ENCODE data around the gene TRMT10B.

Gene TRMT10B

GRCh38 chr9:37753489-37754190 is at the start of gene TRMT10B:
TSS of gene TRMT10B (plus strand) at chr9:37753805. CDS start at chr9:37761932, 8,127 bp downstream.
- H3K4me3 ChIP-seq (ENCODE audit: low read depth, low read length), result peak within 1 kb of the TSS; percentile 80
- H3K27ac ChIP-seq, result peak within 1 kb of the TSS; percentile 65
- H3K36me3 ChIP-seq (replicated peaks), result no peaks in the 10 kb centered on the region
- H3K27me3 ChIP-seq (replicated peaks), result no peaks in the 10 kb centered on the region
- in situ Hi-C loops (cut with HindIII; ENCODE audit: low pct_ligation_motif_present, low sequenced_read_pairs), result no loop called here
- DNase-seq, result peak; percentile 54
- peak; percentile 22 for TF ChIP-seq CTCF (IDR thresholded peaks at IDR 0.05; ENCODE audit: low read depth, low read length, missing control alignments)

GRCh38 chr9:37705787-37706186 is 47.8 kb upstream of the TRMT10B start:
- in situ Hi-C loops (cut with HindIII; ENCODE audit: low pct_ligation_motif_present, low sequenced_read_pairs), result no loop called here
- DNase-seq, result no peak
- Histone ChIP-seq H3K27me3 (replicated peaks) (no peaks in the 10 kb centered on the region), H3K27ac (no peak overlapping the region), H3K4me3 (ENCODE audit: low read depth, low read length) (no peak overlapping the region), H3K36me3 (replicated peaks) (no peaks in the 10 kb centered on the region)
- TF ChIP-seq CTCF (IDR thresholded peaks at IDR 0.05; ENCODE audit: low read depth, low read length, missing control alignments), result no peak

- H3K36me3 ChIP-seq (replicated peaks), result no peaks in the 10 kb centered on the region
- no peaks in the 10 kb centered on the region for H3K27me3 ChIP-seq (replicated peaks)
- no peak for DNase-seq
- H3K4me3 ChIP-seq (ENCODE audit: low read depth, low read length), result no peak overlapping the region
- in situ Hi-C loops (cut with HindIII; ENCODE audit: low pct_ligation_motif_present, low sequenced_read_pairs), result no loop called here
- H3K27ac ChIP-seq, result no peak overlapping the region
- TF ChIP-seq CTCF (IDR thresholded peaks at IDR 0.05; ENCODE audit: low read depth, low read length, missing control alignments), result no peak
Observed at GRCh38 chr9:37706290-37706689, 47.3 kb upstream of the TRMT10B start.

- in situ Hi-C loops (cut with HindIII; ENCODE audit: low pct_ligation_motif_present, low sequenced_read_pairs), result no loop called here
Observed at GRCh38 chr9:37707748-37708147, 45.9 kb upstream of the TRMT10B start.

GRCh38 chr9:37710046-37710445 is 43.6 kb upstream of the TRMT10B start:
- H3K27ac ChIP-seq, result no peak overlapping the region
- no peak overlapping the region for H3K4me3 ChIP-seq (ENCODE audit: low read depth, low read length)
- no peaks in the 10 kb centered on the region for H3K36me3 ChIP-seq (replicated peaks)
- TF ChIP-seq CTCF (IDR thresholded peaks at IDR 0.05; ENCODE audit: low read depth, low read length, missing control alignments), result no peak
- in situ Hi-C loops (cut with HindIII; ENCODE audit: low pct_ligation_motif_present, low sequenced_read_pairs), result no loop called here
- H3K27me3 ChIP-seq (replicated peaks), result no peaks in the 10 kb centered on the region
- no peak for DNase-seq

More at GRCh38 chr9:37707748-37708147, 45.9 kb upstream of the TRMT10B start:
- TF ChIP-seq CTCF (IDR thresholded peaks at IDR 0.05; ENCODE audit: low read depth, low read length, missing control alignments), result no peak
- no peak for DNase-seq
- no peak overlapping the region for H3K4me3 ChIP-seq (ENCODE audit: low read depth, low read length)
- no peaks in the 10 kb centered on the region for H3K36me3 ChIP-seq (replicated peaks)
- H3K27me3 ChIP-seq (replicated peaks), result no peaks in the 10 kb centered on the region
- no peak overlapping the region for H3K27ac ChIP-seq

- Histone ChIP-seq H3K36me3 (replicated peaks) (no peaks in the 10 kb centered on the region), H3K4me3 (ENCODE audit: low read depth, low read length) (no peak overlapping the region), H3K27me3 (replicated peaks) (no peaks in the 10 kb centered on the region), H3K27ac (no peak overlapping the region)
- in situ Hi-C loops (cut with HindIII; ENCODE audit: low pct_ligation_motif_present, low sequenced_read_pairs), result no loop called here
- DNase-seq, result no peak
- TF ChIP-seq CTCF (IDR thresholded peaks at IDR 0.05; ENCODE audit: low read depth, low read length, missing control alignments), result no peak
Observed at GRCh38 chr9:37715260-37715659, 38.3 kb upstream of the TRMT10B start.

Measured in brain microvascular endothelial cell (primary cell).